GM13976 (cell line): ENCODE results near the gene MUC16.

Experiments
- DNase-seq: peaks from one replicate; pipeline ENCODE4 v3.0.0; 2012; ENCODE audit warnings: low spot score
- in situ Hi-C: fragments of 300-500 bp; cut with MboI; formaldehyde crosslinking; loops from one replicate; pipeline ENCODE4 v1.12.0; 2022; ENCODE audit warnings: low sequenced_read_pairs, mixed read lengths, inconsistent platforms; ENCODE audit not compliant: unreplicated experiment
- TF ChIP-seq, protein P1 (sequence below): IDR thresholded peaks from 2 replicates; pipeline ENCODE4 v1.5.1; 2012; ENCODE audit warnings: borderline replicate concordance, mild to moderate bottlenecking; ENCODE audit not compliant: insufficient read depth; ENCODE audit errors: extremely low read depth, missing control alignments, control extremely low read depth

The MUC16 gene

DNA sequence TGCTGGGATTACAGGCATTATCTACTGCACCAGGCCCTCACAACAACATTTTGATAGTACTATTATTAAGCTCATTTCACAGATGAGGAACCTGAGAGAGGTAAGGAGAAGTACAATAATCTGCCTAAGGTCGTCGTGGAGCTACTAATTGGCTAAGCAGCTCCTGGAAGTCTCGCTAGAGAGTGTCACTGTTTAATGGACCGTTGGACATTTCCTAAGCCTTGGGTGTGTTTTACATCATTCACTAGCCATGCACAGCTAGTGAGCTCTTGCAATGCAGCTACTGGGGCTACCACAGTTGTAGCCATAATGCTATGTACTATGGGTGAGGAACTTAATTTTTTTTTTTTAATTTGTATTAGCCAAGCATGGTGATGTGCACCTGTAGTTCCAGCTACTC lies 42.7 kb upstream of the MUC16 start:
- TF ChIP-seq, protein P1, sequence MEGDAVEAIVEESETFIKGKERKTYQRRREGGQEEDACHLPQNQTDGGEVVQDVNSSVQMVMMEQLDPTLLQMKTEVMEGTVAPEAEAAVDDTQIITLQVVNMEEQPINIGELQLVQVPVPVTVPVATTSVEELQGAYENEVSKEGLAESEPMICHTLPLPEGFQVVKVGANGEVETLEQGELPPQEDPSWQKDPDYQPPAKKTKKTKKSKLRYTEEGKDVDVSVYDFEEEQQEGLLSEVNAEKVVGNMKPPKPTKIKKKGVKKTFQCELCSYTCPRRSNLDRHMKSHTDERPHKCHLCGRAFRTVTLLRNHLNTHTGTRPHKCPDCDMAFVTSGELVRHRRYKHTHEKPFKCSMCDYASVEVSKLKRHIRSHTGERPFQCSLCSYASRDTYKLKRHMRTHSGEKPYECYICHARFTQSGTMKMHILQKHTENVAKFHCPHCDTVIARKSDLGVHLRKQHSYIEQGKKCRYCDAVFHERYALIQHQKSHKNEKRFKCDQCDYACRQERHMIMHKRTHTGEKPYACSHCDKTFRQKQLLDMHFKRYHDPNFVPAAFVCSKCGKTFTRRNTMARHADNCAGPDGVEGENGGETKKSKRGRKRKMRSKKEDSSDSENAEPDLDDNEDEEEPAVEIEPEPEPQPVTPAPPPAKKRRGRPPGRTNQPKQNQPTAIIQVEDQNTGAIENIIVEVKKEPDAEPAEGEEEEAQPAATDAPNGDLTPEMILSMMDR = no peak
- in situ Hi-C loops = no loop called here
- DNase-seq = no peak

DNA sequence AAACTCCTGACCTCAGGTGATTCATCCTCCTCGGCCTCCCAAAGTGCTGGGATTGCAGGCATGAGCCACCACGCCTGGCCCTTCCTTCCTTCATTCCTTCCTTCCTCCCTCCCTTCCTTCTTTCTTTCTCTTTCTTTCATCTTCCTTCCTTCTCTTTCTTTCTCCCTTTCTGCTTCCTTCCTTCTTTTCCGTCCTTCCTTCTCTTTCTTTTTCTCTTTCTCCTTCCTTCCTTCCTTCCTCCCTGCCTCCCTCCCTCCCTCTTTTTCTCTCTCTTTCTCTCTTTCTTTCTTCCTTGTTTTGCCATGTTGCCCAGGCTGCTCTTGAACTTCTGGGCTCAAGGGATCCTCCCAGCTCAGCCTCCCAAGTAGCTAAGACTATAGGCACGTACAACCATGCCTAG lies 36.5 kb upstream of the MUC16 start:
- in situ Hi-C loops = no loop called here
- TF ChIP-seq, protein P1 = no peak
- DNase-seq = no peak

DNA sequence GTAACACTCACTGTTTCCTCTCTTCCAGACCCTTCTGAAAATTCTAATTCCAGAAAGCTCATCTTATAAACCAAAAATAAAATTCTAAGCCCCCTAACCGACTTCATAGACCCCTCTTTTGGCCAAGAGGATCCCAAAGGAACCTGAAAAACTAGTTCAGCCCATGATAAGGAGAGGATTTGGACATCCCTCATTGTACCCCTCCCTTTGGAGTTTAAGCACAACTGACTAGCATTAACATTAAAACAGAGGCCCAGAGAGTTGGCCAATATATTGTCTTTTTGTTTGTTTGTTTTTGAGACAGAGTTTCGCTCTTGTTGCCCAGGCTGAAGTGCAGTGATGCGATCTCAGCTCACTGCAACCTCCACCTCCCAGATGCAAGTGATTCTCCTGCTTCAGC lies 34.2 kb upstream of the MUC16 start:
- TF ChIP-seq, protein P1 = no peak
- DNase-seq = no peak
- in situ Hi-C loops = no loop called here

DNA sequence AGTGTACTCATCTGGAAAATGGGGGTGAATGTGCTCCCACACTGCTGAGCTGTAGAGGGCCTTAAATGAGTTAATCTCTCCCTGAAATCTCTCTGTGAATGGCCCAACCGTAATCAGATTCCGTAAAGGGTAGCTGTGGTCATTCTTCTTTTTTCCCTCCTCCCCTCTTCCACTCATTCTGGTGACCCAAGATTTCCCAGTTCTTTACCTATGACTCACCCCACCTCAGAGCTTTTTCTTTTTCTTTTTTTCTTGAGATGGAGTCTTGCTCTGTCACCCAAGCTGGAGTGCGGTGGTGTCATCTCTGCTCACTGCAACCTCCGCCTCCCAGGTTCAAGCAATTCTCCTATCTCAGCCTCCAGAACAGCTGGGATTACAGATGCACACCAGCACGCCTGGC lies 33.3 kb upstream of the MUC16 start:
- in situ Hi-C loops = no loop called here
- TF ChIP-seq, protein P1 = no peak
- no peak for DNase-seq

DNA sequence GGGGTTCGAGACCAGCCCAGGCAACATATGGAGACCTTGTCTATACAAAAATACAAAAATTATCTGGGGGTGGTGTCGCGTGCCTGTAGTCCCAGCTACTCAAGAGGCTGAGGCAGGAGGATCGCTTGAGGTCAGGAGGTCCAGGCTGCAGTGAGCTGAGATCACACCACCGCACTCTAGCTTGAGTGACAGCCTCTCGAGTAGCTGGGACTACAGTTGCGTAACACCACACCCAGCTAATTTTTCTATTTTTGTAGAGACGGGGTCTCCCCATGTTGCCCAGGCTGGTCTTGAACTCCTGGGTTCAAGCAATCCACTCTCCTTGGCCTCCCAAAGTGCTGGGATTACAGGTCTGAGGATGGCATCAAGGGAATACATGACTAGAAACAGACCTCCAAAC lies 30.8 kb upstream of the MUC16 start:
- in situ Hi-C loops = no loop called here
- TF ChIP-seq, protein P1 = no peak
- DNase-seq = no peak

DNA sequence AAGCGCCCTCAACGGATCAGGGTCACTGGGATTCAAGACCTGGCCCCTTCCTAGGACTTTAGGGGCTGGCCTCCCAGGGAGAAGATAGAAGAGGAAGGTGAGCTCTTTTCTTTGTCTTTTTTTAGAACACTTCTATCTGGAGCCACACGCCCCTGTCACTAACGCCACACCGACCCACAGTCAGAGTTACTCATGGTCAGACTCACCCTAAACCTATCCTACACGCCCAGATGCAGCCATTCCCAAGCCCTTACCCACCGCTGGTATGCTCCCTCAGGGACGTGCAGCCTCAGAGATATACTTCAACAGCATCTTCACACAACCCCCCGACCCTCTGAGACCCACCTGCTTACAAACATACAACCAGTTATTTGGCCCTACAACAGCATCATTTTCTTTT lies 29.9 kb upstream of the MUC16 start:
- in situ Hi-C loops = no loop called here
- TF ChIP-seq, protein P1 = no peak
- DNase-seq = no peak

DNA sequence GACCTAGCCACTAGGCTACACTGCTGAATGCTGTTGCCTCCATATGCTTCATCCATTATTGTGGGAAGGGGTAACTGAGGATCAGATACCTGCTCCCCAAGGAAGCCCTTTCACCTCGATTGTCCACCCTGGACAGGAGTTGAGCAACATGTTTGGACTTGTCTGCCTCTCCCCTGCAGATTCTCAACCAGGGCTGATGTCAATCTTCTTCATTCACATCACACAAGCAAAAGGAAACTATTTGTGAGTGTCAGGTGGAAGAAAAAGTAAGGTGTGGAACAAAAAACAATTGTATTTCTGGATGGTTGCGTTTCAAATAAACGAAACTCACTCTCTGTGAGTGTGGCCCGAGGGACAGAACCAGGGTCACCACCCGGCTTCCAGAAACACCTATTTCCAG lies 29.5 kb upstream of the MUC16 start:
- TF ChIP-seq, protein P1 = no peak
- in situ Hi-C loops = no loop called here
- no peak for DNase-seq
